H1 (cell line): ENCODE results near the gene COL28A1. TPM values are rescaled to one million over a fixed set of nuclear protein-coding genes. Genes with fewer than 3 reads are reported as not detected.

ENCODE experiments used
- CHD7 ChIP-seq: fragments of 300-600 bp; sonication (generic); IDR thresholded peaks from 2 replicates; pipeline ENCODE4 v1.7.1; 2012; ENCODE audit warnings: low read length, moderate library complexity, mild to moderate bottlenecking, inconsistent platforms; ENCODE audit not compliant: insufficient replicate concordance
- E2F6 ChIP-seq: IDR thresholded peaks from 2 replicates; pipeline ENCODE4 v1.6.1; 2012; ENCODE audit warnings: inconsistent platforms
- POLR2AphosphoS5 ChIP-seq: IDR thresholded peaks from 2 replicates; pipeline ENCODE4 v1.6.1; 2011; ENCODE audit warnings: low read depth, low read length
- polyA plus RNA-seq, 7 experiments: library from polyadenylated mRNA; depleted of rRNA in 3 of 7; stranded (reverse) in 5 of 7; unstranded in 2 of 7; fragments of >200 nt in 5 of 7; fragments of 200-250 nt in 2 of 7; gene quantifications; 1 replicate in 5 of 7; 2 replicates in 1 of 7; 4 replicates in 1 of 7; pipeline versions ENCODE4 v1.2.1 to v1.2.3, GENCODE V29; 2011 to 2013; ENCODE audit warnings: missing spikeins in 2 of 7, mixed read lengths in 2 of 7
- total RNA-seq: library from RNA; stranded (reverse); fragmentation: NEBNext Ultra II Directional; extraction: Animal tissue kit (Norgen Biotek cat#: 25700); gene quantifications from 2 replicates; pipeline ENCODE4 v1.2.1, GENCODE V29; 2021

Gene COL28A1
- total and polyA plus RNA-seq, 2 of the 8 experiments (the other 6 are each of a cell fraction or from before 2014, with no cell fraction given): 0.22 to 0.38 TPM

GRCh38 chr7:7570584-7570983 is 34.9 kb upstream of the COL28A1 start (continued):
- no peak for TF ChIP-seq CHD7
- TF ChIP-seq POLR2AphosphoS5: no peak
- no peak for TF ChIP-seq E2F6
